NCI-H345 treated with DMSO at 0.1 percent for 48 hours (cell line): ENCODE measurements around the gene RAPGEF2.
"Not testable (repeated sequence)": the region's sequence is repeated elsewhere in the genome, so short reads cannot be mapped to it uniquely, and the experiment has no call there.

Source experiments
- DNase-seq: peaks from one replicate; lab custom pipeline; 2025; ENCODE audit not compliant: unreplicated experiment; lab: John Stamatoyannopoulos, UW

The RAPGEF2 gene

GRCh38 chr4:159160242-159160641, 57.4 kb downstream of the RAPGEF2 start:
- DNase-seq: no peak

- not testable (repeated sequence) for DNase-seq
Measured at GRCh38 chr4:159161436-159161835, 58.6 kb downstream of the RAPGEF2 start.

DNA sequence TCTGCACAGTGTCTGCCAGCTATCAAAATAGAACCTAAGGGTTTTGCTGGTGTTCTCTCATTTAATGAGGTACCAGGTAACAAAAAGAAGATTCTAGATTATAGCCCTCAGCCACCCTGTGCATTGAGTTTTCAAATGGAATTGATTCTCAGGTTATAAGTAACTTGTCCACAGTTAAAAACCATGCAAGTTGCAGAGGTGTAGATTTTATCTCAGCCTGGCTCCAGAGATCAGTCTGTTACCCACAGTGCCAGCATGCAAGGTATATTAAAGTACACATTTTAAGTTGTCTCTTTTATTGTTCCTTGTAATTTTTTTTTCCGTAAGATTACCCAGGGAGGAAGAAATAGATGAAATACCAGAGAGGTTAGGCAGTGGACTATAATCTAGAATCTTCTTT, 59.7 kb downstream of the RAPGEF2 start:
- no peak for DNase-seq

- no peak for DNase-seq
Measured at GRCh38 chr4:159163521-159163920, 60.6 kb downstream of the RAPGEF2 start.

GRCh38 chr4:159169404-159170302, 66.8 kb downstream of the RAPGEF2 start:
- DNase-seq: no peak

- no peak for DNase-seq
Measured at GRCh38 chr4:159171287-159171686, 68.4 kb downstream of the RAPGEF2 start.

DNA sequence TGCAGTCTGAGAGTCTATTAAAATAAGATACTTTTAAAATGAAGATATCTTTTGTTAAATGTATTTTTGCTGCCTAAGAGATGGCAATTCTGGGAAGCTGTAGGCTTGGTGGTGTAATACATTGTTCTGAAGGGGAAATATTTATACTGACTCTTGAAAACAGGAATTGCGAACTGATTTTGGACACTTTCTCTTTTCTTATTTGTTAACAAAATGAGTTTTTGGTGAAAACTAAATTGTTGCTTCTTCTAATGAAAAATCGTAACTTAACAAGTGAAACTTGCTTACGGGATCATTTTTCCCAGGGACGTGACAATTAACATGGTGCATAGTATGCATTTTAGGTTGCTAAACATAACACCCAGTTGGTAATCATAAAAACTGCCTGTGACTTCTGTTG, 71.0 kb downstream of the RAPGEF2 start:
- DNase-seq: no peak

GRCh38 chr4:159174645-159175084, 71.8 kb downstream of the RAPGEF2 start:
- DNase-seq: no peak

GRCh38 chr4:159175085-159175988, 72.5 kb downstream of the RAPGEF2 start:
- peak; percentile 39 for DNase-seq

DNA sequence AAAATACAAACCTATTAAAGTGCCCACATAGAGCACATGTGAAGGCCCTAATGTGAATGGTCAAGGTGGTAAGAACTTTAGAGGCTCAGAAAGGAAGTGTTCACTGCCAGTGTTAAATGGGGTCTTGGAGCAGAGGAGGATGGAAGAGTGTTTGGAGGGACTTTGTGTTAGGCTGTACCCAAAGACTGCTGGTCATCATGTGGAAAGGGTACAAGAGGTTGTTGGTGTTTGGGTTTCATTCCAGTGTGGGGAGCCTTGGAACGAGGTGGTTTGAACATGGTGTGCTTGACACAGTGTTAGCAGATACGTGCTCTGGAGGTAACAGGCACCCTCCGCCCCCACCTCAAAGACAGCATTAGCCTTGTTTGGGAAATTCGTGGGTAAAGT, 73.1 kb downstream of the RAPGEF2 start:
- DNase-seq: no peak

DNA sequence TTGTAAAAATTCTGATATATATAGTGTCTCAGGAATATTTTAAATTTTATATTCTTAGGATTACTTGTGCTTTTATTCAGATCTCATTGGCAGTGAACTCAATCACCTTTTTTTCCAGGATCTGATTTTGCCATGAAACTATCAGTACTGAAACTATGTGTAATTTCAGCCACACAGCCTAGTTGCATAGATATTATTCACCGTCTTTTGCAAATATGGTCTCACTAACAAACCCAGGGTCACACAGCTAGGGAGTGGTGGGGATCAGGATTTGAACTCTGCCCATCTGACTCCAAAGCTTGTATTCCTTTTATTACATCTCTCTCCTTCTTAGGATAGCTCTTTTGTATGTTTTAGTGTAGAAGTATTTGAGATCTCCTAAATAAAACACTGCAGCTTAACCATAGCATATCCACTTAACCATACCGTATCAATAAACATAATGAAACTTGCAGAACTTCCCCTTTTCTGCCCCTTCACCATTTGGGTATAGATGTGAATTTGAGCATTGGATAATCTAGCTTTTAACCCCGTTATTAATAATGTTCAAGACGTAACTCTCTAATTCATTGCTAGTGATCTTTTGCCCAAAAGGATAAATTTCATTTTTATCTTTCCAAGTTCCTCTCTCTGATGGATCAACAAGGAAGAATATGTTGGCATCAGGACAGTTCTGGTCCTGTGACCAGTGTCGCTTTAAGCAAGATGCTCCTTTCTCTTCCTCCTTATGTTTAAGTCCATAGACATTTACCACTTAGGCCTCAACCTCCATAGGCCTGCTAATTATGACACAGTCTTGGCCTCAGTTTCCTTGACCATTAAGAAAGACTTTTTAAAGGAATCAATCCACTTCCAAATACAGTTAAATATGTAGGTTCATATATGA, 74.6 kb downstream of the RAPGEF2 start:
- no peak for DNase-seq

GRCh38 chr4:159178151-159178546, 75.3 kb downstream of the RAPGEF2 start:
- no peak for DNase-seq

GRCh38 chr4:159178979-159179969, 76.4 kb downstream of the RAPGEF2 start:
- DNase-seq: no peak

DNA sequence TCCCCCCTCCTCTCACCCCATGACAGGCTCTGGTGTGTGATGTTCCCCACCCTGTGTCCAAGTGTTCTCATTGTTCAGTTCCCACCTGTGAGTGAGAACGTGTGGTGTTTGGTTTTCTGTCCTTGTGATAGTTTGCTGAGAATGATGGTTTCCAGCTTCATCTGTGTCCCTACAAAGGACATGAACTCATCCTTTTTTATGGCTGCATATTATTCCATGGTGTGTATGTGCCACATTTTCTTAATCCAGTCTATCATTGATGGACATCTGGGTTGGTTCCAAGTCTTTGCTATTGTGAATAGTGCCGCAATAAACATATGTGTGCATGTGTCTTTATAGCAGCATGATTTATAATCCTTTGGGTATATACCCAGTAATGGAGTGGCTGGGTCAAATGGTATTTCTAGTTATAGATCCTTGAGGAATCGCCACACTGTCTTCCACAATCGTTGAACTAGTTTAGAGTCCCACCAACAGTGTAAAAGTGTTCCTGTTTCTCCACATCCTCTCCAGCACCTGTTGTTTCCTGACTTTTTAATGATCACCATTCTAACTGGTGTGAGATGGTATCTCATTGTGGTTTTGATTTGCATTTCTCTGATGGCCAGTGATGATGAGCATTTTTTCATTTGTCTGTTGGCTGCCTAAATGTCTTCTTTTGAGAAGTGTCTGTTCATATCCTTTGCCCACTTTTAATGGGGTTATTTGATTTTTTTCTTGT, 81.2 kb downstream of the RAPGEF2 start:
- not testable (repeated sequence) for DNase-seq

DNA sequence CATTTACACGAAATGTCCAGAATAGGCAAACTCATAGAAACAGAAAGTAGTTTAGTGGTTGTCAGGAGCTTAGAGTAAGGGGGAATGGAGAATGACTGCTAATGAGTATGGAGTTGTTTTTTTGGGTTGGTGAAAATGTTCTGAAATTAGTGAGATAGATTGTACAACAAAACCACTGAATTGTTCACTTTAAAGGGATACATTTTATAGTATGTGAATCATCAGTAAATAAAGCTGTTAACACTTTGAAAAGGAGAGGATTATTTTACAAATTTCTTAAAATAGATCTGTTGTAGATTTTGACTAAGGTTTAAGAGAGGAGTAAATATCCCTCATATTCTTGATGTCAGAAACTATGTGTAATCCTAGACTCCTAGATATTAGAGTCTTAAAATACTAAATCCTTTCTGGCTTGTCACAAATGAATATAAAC, 82.7 kb downstream of the RAPGEF2 start:
- DNase-seq: no peak

GRCh38 chr4:159188646-159189045, 85.8 kb downstream of the RAPGEF2 start:
- no peak for DNase-seq

- no peak for DNase-seq
Measured at GRCh38 chr4:159190651-159191050, 87.8 kb downstream of the RAPGEF2 start.

- no peak for DNase-seq
Measured at GRCh38 chr4:159191989-159192388, 89.1 kb downstream of the RAPGEF2 start.

DNA sequence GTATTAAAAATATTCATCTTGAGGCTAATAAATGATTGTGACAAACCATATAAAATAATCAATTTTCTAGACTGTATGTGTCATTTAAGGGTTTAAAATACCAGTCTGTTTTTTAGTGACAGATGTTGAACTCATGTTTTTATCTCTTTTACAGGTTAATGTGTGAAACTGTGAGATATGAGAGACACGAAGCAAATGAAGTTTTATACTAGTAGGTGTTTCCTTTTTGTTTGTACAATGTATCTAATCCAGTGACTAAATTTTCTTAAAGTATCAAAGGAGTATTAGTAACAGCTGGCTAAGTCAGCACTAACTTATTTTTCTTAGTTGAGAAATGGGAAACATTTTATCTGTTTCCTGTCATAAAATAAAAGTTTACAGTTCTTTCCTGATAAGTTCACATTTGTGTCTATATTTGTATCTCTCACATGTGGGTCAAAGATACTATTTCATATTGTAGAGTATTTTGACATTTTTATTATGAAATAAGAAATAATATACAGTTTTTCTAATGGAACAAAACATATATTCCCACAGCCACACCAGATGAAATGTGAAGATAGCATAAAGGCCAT, 90.3 kb downstream of the RAPGEF2 start:
- no peak for DNase-seq
